Activated CD4-positive, CD25-positive, alpha-beta regulatory T cell treated with anti-CD3 and anti-CD28 coated beads, Interleukin-2, amount 50 U/mL, for 16 hours (primary cell): Measurements from ENCODE around the gene PTPRT.
"Not testable (repeated sequence)": the region's sequence is repeated elsewhere in the genome, so short reads cannot be mapped to it uniquely, and the experiment has no call there.

Experiments used
- DNase-seq: peaks from one replicate; pipeline ENCODE4 v3.0.0-alpha.2; 2020; ENCODE audit warnings: low read depth, low spot score

The PTPRT gene

GRCh38 chr20:42914302-42914701 lies 275.4 kb downstream of the PTPRT start:
- DNase-seq: no peak

GRCh38 chr20:42910808-42911207 lies 278.9 kb downstream of the PTPRT start:
- not testable (repeated sequence) for DNase-seq

GRCh38 chr20:42907730-42908129 lies 282.0 kb downstream of the PTPRT start:
- no peak for DNase-seq

GRCh38 chr20:42906120-42906519 lies 283.6 kb downstream of the PTPRT start:
- no peak for DNase-seq

GRCh38 chr20:42902509-42902908 lies 287.2 kb downstream of the PTPRT start:
- DNase-seq: no peak

- DNase-seq: no peak
These were observed 287.8 kb downstream of the PTPRT start for GRCh38 chr20:42901689-42902440.

- DNase-seq: not testable (repeated sequence)
These were observed 288.9 kb downstream of the PTPRT start for GRCh38 chr20:42900764-42901163.

- no peak for DNase-seq
These were observed 294.7 kb downstream of the PTPRT start for GRCh38 chr20:42895020-42895419.

- DNase-seq: no peak
These were observed 295.2 kb downstream of the PTPRT start for GRCh38 chr20:42894483-42894882.

GRCh38 chr20:42889517-42889916 lies 300.2 kb downstream of the PTPRT start:
- DNase-seq: no peak

- DNase-seq: no peak
These were observed 302.4 kb downstream of the PTPRT start for GRCh38 chr20:42887281-42887680.

GRCh38 chr20:42886801-42887200 lies 302.9 kb downstream of the PTPRT start:
- DNase-seq: no peak

- DNase-seq: no peak
These were observed 303.7 kb downstream of the PTPRT start for GRCh38 chr20:42886046-42886445.

GRCh38 chr20:42875581-42875980 lies 314.1 kb downstream of the PTPRT start:
- DNase-seq: no peak

- no peak for DNase-seq
These were observed 316.4 kb downstream of the PTPRT start for GRCh38 chr20:42873259-42873658.

- DNase-seq: no peak
These were observed 325.6 kb downstream of the PTPRT start for GRCh38 chr20:42864116-42864515.

- no peak for DNase-seq
These were observed 327.3 kb downstream of the PTPRT start for GRCh38 chr20:42862446-42862845.

- no peak for DNase-seq
These were observed 332.3 kb downstream of the PTPRT start for GRCh38 chr20:42857446-42857845.

- no peak for DNase-seq
These were observed 333.8 kb downstream of the PTPRT start for GRCh38 chr20:42855896-42856295.

GRCh38 chr20:42852691-42853090 lies 337.0 kb downstream of the PTPRT start:
- no peak for DNase-seq

GRCh38 chr20:42846784-42847490 lies 342.8 kb downstream of the PTPRT start:
- no peak for DNase-seq

- DNase-seq: no peak
These were observed 345.0 kb downstream of the PTPRT start for GRCh38 chr20:42844751-42845150.

- DNase-seq: no peak
These were observed 352.2 kb downstream of the PTPRT start for GRCh38 chr20:42837456-42837855.
